Small intestine (tissue), 7 donors: ENCODE measurements around the gene TNFSF9. TPM values are rescaled to one million over a fixed set of nuclear protein-coding genes. Genes with fewer than 3 reads are reported as not detected.
A peak's percentile ranks its signal among the peaks of the same experiment; 100 is the strongest.
"Not testable (repeated sequence)": the region's sequence is repeated elsewhere in the genome, so short reads cannot be mapped to it uniquely, and the experiment has no call there.

Experiments used
- DNase-seq, 2 donors: peaks; one replicate each; pipeline versions ENCODE4 v3.0.0 to v3.0.0-alpha.2; 2013
- FAIRE-seq: peaks from 2 replicates; lab custom pipeline; 2012; peaks lifted over from hg19 to GRCh38; lab: Jason Lieb, UNC
- H3K27ac ChIP-seq, 3 donors: one replicate each; pipeline ENCODE4 v1.5.1; 2013; ENCODE audit warnings: low read length in 2 of 3, mild to moderate bottlenecking in 2 of 3, control low read depth in 1 of 3, inconsistent platforms in 1 of 3, low read depth in 1 of 3, moderate library complexity in 1 of 3
- H3K27me3 ChIP-seq, 3 donors: one replicate each; pipeline ENCODE4 v1.6.1; 2013; ENCODE audit warnings: low read length in 3 of 3, inconsistent platforms in 1 of 3; ENCODE audit not compliant: control insufficient read depth in 3 of 3, insufficient read depth in 3 of 3
- H3K36me3 ChIP-seq, 3 donors: one replicate each; pipeline ENCODE4 v1.6.1; 2013; ENCODE audit warnings: low read length in 3 of 3, inconsistent platforms in 1 of 3, low read depth in 1 of 3, mild to moderate bottlenecking in 1 of 3, moderate library complexity in 1 of 3; ENCODE audit not compliant: control insufficient read depth in 3 of 3, insufficient read depth in 2 of 3
- H3K4me1 ChIP-seq, 3 donors: one replicate each; pipeline ENCODE4 v1.6.1; 2013; ENCODE audit warnings: low read length in 2 of 3, inconsistent platforms in 1 of 3, low read depth in 1 of 3, mild to moderate bottlenecking in 1 of 3, moderate library complexity in 1 of 3; ENCODE audit not compliant: control insufficient read depth in 3 of 3, insufficient read depth in 2 of 3
- H3K4me3 ChIP-seq, 3 donors: one replicate each; pipeline ENCODE4 v1.5.1; 2013; ENCODE audit warnings: low read length in 3 of 3, control low read depth in 1 of 3, inconsistent platforms in 1 of 3, low read depth in 1 of 3, mild to moderate bottlenecking in 1 of 3, moderate library complexity in 1 of 3
- H3K9me3 ChIP-seq, 2 donors: one replicate each; pipeline ENCODE4 v1.6.1; 2013; ENCODE audit warnings: low read depth in 1 of 2, low read length in 1 of 2; ENCODE audit not compliant: control insufficient read depth in 2 of 2, insufficient read depth in 1 of 2
- WGBS, 3 donors: extraction: QIAGEN DNeasy Blood & Tissue Kit; methylation state at CpG; one replicate each; pipeline ENCODE4 v1.1.7; 2013; 5-methylcytosine and 5-hydroxymethylcytosine counted together
- polyA plus RNA-seq, 4 donors: library from polyadenylated mRNA; stranded (reverse) in 3 of 4; unstranded in 1 of 4; fragments of 200-250 nt in 3 of 4; fragments of 120-200 nt in 1 of 4; gene quantifications; one replicate each; pipeline versions ENCODE4 v1.2.1 to v1.2.3, GENCODE V29; 2013
- donor health status: healthy with polysubstance abuse.
- donor health status: control.
- donor health status: control.
- donor health status: Bipolar disorder and iron deficiency.
- donor health status: healthy.

The TNFSF9 gene
- polyA plus RNA-seq, 4 donors: 0.22 to 0.37 TPM; not detected in 2

DNA sequence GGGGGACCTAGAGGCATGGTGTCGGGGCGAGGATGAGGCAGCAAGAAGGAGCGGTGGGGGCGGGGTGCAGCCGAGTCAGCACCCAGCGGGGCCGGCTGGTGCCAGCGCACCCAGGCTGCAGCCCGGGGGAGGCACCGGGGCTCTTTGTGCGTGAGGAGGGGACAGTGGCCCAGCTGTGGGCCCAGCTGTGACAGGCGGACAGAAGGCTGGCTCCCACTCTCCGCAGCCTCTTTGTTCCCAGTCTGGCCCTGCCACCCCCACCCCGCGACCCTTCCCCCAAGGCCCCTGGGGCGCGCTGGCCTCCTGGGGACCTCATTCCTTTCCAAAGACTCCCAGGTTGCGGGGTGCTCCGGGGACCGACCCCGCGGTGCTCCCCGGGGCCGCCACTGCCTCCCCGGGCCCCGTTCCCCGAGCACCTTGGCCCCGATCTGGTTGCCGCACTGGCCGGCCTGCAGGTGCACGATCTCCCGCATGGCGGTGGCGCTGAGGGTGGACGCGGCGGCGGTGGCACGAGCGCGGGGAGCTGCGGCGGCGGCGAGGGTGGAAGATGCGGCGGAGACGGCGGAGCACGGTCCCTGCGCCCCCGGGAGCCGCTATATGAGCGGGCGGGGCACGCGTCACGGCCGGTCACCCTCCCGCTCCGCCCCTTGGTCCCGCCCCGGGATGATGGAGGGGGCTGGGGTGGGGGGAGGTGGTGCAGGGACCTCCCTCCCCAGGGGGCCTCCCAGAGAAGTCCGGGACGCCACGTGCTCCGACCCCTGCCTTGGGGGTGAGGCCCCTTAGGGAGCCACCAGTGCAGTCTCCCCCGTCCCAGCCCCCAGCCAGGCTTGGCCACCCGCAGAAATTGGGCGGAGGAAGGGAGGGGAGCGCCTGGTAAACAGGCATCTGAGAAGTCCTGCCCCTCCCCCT is 28.8 kb upstream of the TNFSF9 start, which contains the start of gene TUBB4A:
Gene TUBB4A, minus strand, starts transcription at position 570 of the 909 bp plus-strand sequence. Its CDS starts 97 bp downstream, at position 473.
- DNase-seq (no peak), FAIRE-seq (no peak)
- no peak within 1 kb of the TSS for H3K27ac ChIP-seq
- no peaks in the 10 kb centered on the region for H3K4me1 ChIP-seq
- WGBS, 3 donors: 2% methylated on average over 35 to 71 of the region's 71 CpGs
- H3K9me3 ChIP-seq: no peaks in the 10 kb centered on the region
- no peaks in the 10 kb centered on the region for H3K36me3 ChIP-seq
- peak within 1 kb of the TSS; percentile 13 to 40 (median 22) for H3K4me3 ChIP-seq
- H3K27me3 ChIP-seq: peaks cover 2 to 37% (median 12%) of the 10 kb centered on the region in 3 donors

DNA sequence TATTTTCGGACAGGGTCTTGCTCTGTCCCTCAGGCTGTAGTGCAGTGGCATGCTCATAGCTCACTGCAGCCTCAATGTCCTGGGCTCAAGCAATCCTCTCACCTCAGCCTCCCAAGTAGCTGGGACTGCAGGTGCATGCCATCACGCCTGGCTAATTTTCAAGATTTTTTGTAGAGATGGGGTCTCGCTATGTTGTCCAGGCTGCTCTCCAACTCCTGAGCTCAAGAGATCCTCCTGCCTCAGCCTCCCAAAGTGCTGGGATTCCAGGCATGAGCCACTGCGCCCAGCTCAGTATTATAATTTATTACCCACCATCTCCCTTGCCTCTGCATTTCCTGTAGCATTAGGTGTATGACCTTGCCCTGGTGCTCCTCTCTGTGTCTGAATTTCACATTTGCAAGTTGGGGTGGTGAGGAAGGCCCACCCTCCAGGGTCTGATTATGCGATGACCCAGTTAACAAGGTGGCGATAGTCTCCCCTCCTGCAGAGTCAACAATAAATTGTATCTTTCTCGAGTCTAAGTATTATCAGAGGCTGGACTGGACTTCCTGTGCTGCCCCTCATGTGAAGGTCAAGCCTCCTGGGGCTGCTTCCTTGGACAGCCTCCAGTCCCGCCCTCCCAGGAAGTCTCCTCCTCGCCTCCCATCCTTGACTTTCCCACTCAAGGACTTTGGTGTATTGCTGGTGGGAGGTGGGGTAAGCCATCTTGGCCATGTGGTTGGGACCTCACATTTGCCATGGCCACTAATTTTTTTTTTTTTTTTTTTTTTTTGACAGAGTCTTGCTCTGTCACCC is 27.2 kb upstream of the TNFSF9 start:
- H3K9me3 ChIP-seq: no peaks in the 10 kb centered on the region
- no peaks in the 10 kb centered on the region for H3K36me3 ChIP-seq
- peaks cover 2 to 37% (median 12%) of the 10 kb centered on the region in 3 donors for H3K27me3 ChIP-seq
- H3K4me1 ChIP-seq: no peaks in the 10 kb centered on the region
- no peak overlapping the region for H3K4me3 ChIP-seq
- no peak for DNase-seq
- FAIRE-seq: no peak
- H3K27ac ChIP-seq: no peak overlapping the region
- 70 to 78% (median 70%) methylated on average over 9 of the region's 9 CpGs for WGBS, 3 donors

DNA sequence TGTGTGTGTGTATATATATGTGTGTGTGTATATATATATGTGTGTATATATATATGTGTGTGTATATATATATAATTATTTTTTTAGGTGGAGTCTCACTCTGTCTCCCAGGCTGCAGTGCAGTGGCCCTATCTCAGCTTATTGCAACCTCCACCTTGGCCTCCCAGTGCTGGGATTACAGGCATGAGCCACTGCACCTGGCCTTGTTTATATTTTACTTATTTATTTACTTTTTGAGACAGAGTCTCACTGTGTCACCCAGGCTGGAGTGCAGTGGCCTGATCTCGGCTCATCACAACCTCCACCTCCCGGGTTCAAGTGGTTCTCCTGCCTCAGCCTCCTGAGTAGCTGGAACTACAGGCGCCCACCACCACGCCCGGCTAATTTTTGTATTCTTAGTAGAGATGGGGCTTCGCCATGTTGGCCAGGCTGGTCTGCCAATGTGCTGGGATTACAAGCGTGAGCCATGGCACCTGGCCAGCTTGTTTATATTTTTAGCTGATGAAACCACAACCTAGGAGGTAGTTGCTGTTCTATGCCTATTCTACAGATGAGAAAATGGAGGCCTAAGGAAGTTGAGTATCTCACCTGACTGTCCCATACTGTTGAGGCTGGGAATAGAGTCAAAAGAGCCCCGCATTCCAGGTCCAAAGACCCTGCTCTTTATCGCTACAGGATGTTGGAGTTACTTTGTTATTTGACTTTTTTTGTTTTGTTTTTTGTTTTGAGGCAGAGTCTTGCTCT is 22.6 kb upstream of the TNFSF9 start:
- 73 to 83% (median 80%) methylated on average over 9 of the region's 9 CpGs for WGBS, 3 donors
- not testable (repeated sequence) for FAIRE-seq, H3K27ac ChIP-seq

DNA sequence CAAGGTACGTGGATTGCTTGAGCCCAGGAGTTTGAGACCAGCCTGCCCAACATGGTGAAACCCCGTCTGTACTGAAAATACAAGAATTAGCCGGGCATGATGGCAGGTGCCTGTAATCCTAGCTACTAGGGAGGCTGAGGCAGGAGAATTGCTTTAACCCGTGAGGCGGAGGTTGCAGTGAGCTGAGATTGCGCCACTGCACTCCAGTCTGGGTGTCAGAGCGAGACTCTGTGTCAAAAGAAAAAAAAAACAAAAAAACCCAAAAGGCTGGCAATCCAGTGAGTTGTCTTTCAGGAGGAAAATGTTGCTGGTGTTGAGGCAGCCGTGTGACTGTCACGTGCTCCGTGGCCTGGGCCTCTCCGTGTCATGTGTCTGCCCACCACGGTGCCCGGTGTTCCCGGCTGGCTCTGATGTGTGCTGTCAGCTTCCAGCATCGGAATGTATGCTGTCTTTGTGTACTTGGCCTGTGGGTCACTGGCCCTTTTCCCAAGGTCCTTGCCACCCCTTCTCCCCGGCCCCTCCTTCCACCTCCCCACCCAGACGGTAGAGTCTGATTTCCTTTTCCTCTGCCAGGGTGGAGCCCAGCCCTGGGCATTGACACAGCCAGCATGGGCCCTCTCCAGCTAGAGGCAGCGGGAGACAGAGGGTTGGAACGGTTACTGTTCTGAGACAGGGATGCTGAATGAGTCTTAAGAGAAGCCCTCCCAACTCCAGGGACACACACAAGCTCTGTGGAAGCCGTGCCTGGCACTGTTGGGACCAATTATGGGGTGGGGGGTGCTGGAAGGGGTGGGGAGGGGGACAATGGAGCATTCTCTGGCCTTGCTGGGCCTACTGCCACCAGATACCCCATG is 21.5 kb upstream of the TNFSF9 start:
- no peak overlapping the region for H3K4me3 ChIP-seq
- no peaks in the 10 kb centered on the region for H3K36me3 ChIP-seq
- H3K27ac ChIP-seq: no peak overlapping the region
- FAIRE-seq: no peak
- WGBS, 3 donors: 74 to 77% (median 77%) methylated on average over 20 of the region's 20 CpGs
- H3K9me3 ChIP-seq: no peaks in the 10 kb centered on the region
- no peak for DNase-seq
- H3K4me1 ChIP-seq: no peaks in the 10 kb centered on the region
- no peaks in the 10 kb centered on the region for H3K27me3 ChIP-seq

More for the DNA sequence above, 22.6 kb upstream of the TNFSF9 start:
- not testable (repeated sequence) for H3K4me1 ChIP-seq, H3K36me3 ChIP-seq, H3K9me3 ChIP-seq, H3K27me3 ChIP-seq, H3K4me3 ChIP-seq, DNase-seq

DNA sequence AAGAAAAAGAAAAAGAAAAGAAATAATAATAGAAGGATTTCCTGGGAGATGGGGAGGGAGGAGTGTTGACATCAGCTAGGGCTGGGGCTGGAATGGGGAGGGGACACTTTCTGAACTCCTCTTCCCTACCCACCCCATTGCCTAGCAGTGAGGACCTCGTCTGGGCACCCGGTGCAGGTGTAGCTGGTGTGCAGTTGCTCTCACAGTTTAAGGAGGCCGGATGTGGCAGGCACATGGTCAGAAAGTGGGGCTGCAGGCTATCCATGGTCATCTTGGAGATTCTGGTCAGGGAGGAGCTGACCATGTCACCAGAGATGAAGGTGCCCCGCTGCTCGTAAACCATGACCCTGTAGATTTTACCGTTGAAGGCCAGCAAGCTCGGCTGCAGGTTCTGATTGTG is 20.2 kb upstream of the TNFSF9 start:
- 83 to 86% (median 83%) methylated on average over 7 of the region's 7 CpGs for WGBS, 3 donors
- DNase-seq (no peak), FAIRE-seq (no peak)
- Histone ChIP-seq H3K27ac (no peak overlapping the region), H3K36me3 (no peaks in the 10 kb centered on the region), H3K4me3 (no peak overlapping the region), H3K9me3 (no peaks in the 10 kb centered on the region), H3K4me1 (no peaks in the 10 kb centered on the region), H3K27me3 (no peaks in the 10 kb centered on the region)

DNA sequence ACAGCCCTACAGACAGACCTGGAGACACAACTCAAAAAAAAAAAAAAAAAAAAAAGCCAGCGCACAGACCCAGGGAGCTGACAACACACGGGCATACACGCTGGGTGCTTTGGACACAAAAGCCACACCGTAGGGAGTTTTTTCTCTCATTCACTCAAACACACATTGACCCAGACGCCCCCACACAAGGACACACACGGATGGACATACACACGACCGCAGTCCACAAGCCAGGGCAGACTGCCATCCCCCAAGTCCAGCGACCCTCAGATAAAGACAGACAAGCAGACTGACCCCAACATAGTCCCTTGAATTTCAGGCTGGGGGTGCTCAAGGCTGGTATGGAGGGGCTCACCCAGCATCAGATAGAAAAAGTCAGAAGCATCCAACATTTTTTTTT is 16.7 kb upstream of the TNFSF9 start:
- Histone ChIP-seq H3K36me3 (no peaks in the 10 kb centered on the region), H3K4me1 (no peaks in the 10 kb centered on the region), H3K27ac (no peak overlapping the region), H3K27me3 (no peaks in the 10 kb centered on the region), H3K4me3 (no peak overlapping the region), H3K9me3 (no peaks in the 10 kb centered on the region)
- DNase-seq: no peak
- 58 to 77% (median 67%) methylated on average over 9 of the region's 9 CpGs for WGBS, 3 donors
- FAIRE-seq: no peak

DNA sequence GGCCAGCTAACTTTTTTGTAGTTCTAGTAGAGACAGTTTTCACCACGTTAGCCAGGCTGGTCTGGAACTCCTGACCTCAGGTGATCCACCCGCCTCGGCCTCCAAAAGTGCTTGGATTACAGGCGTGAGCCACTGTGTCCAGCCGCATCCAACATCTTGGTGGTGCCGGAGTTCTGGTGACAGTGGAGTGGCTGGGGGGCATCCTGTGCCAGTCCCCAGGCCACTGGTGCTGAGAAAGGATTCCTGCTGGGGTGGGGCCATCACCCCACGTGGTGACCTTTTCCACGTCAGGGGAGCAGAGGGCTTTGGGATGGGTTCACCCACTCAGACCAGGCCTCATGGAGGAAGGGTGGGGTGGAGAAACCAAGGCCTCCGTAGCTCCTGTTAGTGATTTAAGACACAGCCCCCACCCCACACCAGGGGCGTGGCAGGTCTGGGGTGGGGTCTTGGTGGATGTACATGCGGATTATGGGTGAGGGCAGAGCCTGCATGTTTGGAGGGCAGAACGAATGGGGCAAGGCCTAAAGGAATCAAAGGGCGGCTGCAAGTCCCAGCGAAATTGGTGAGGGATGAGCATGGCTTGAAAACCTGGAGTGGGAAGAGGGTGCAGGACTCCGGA is 15.8 kb upstream of the TNFSF9 start:
- 74 to 85% (median 77%) methylated on average over 15 of the region's 15 CpGs for WGBS, 3 donors

More for the DNA sequence above, 15.8 kb upstream of the TNFSF9 start:
- DNase-seq (no peak), FAIRE-seq (no peak)
- H3K4me1 ChIP-seq: no peaks in the 10 kb centered on the region
- H3K27ac ChIP-seq: no peak overlapping the region
- no peaks in the 10 kb centered on the region for H3K36me3 ChIP-seq
- H3K27me3 ChIP-seq: no peaks in the 10 kb centered on the region
- no peaks in the 10 kb centered on the region for H3K9me3 ChIP-seq
- H3K4me3 ChIP-seq: no peak overlapping the region
